ENCODE results near the gene IFNLR1. TPM values are rescaled to one million over a fixed set of nuclear protein-coding genes. Genes with fewer than 3 reads are reported as not detected.

IFNLR1 gene
- total RNA-seq, 1 donor = not detected

GRCh38 chr1:24113641-24114033, 73.5 kb downstream of the IFNLR1 start:
- Histone ChIP-seq H4K20me1 (ENCODE audit: insufficient read depth, low read length) (no peaks in the 10 kb centered on the region), H2AFZ (ENCODE audit: low read length) (no peak overlapping the region), H3K4me3 (ENCODE audit: insufficient read depth, low read length) (no peak overlapping the region), H3K27me3 (ENCODE audit: insufficient read depth, low read length) (peaks cover 22% of the 10 kb centered on the region), H3K4me1 (ENCODE audit: insufficient read depth, low read length) (peaks cover 14% of the 10 kb centered on the region), H3K4me2 (ENCODE audit: insufficient read depth, low read length) (no peak overlapping the region), H3K79me2 (ENCODE audit: insufficient read depth, low read length) (no peaks in the 10 kb centered on the region), H3K9me3 (ENCODE audit: low read depth, low read length) (no peaks in the 10 kb centered on the region), H3K36me3 (ENCODE audit: insufficient read depth, low read length) (no peaks in the 10 kb centered on the region), H3K27ac (ENCODE audit: low read depth, low read length) (no peak overlapping the region)
- no peak for TF ChIP-seq CTCF (IDR thresholded peaks at IDR 0.05; ENCODE audit: extremely low read depth, low read depth, low read length)
- DNase-seq (ENCODE audit: insufficient read length, low spot score, missing footprints) = no peak

GRCh38 chr1:24111996-24112779, 74.9 kb downstream of the IFNLR1 start, which contains the start of gene MYOM3:
Gene MYOM3 (minus strand): TSS chr1:24112135. CDS start chr1:24108636, 3,499 bp downstream.
- Histone ChIP-seq H3K9me3 (ENCODE audit: low read depth, low read length) (no peaks in the 10 kb centered on the region), H3K27ac (ENCODE audit: low read depth, low read length) (no peak within 1 kb of the TSS), H3K36me3 (ENCODE audit: insufficient read depth, low read length) (no peaks in the 10 kb centered on the region), H3K4me1 (ENCODE audit: insufficient read depth, low read length) (peaks cover 23% of the 10 kb centered on the region), H3K79me2 (ENCODE audit: insufficient read depth, low read length) (no peaks in the 10 kb centered on the region), H3K27me3 (ENCODE audit: insufficient read depth, low read length) (peaks cover 22% of the 10 kb centered on the region), H3K4me2 (ENCODE audit: insufficient read depth, low read length) (peak within 1 kb of the TSS; percentile 97), H4K20me1 (ENCODE audit: insufficient read depth, low read length) (no peaks in the 10 kb centered on the region), H3K4me3 (ENCODE audit: insufficient read depth, low read length) (peak within 1 kb of the TSS; percentile 70), H2AFZ (ENCODE audit: low read length) (peak within 1 kb of the TSS; percentile 90)
- peak; percentile 95 for DNase-seq (ENCODE audit: insufficient read length, low spot score, missing footprints)
- peak; percentile 65 for TF ChIP-seq CTCF (IDR thresholded peaks at IDR 0.05; ENCODE audit: extremely low read depth, low read depth, low read length)

GRCh38 chr1:24111262-24111995, 75.7 kb downstream of the IFNLR1 start:
- Histone ChIP-seq H2AFZ (ENCODE audit: low read length) (no peak overlapping the region), H3K4me3 (ENCODE audit: insufficient read depth, low read length) (no peak overlapping the region), H3K36me3 (ENCODE audit: insufficient read depth, low read length) (no peaks in the 10 kb centered on the region), H3K27me3 (ENCODE audit: insufficient read depth, low read length) (peaks cover 18% of the 10 kb centered on the region), H4K20me1 (ENCODE audit: insufficient read depth, low read length) (no peaks in the 10 kb centered on the region), H3K4me1 (ENCODE audit: insufficient read depth, low read length) (peaks cover 23% of the 10 kb centered on the region), H3K27ac (ENCODE audit: low read depth, low read length) (no peak overlapping the region), H3K4me2 (ENCODE audit: insufficient read depth, low read length) (peak overlapping the region; percentile 97), H3K9me3 (ENCODE audit: low read depth, low read length) (no peaks in the 10 kb centered on the region), H3K79me2 (ENCODE audit: insufficient read depth, low read length) (no peaks in the 10 kb centered on the region)
- no peak for DNase-seq (ENCODE audit: insufficient read length, low spot score, missing footprints)
- TF ChIP-seq CTCF (IDR thresholded peaks at IDR 0.05; ENCODE audit: extremely low read depth, low read depth, low read length) = no peak

Measured in osteoblast (primary cell).